GM13976 (cell line): ENCODE results near the gene APOLD1.

Experiments
- DNase-seq: peaks from one replicate; pipeline ENCODE4 v3.0.0; 2012; ENCODE audit warnings: low spot score
- CTCF ChIP-seq: IDR thresholded peaks from 2 replicates; pipeline ENCODE4 v1.5.1; 2012; ENCODE audit warnings: borderline replicate concordance, mild to moderate bottlenecking; ENCODE audit not compliant: insufficient read depth; ENCODE audit errors: extremely low read depth, missing control alignments, control extremely low read depth
- in situ Hi-C: fragments of 300-500 bp; cut with MboI; formaldehyde crosslinking; loops from one replicate; pipeline ENCODE4 v1.12.0; 2022; ENCODE audit warnings: low sequenced_read_pairs, mixed read lengths, inconsistent platforms; ENCODE audit not compliant: unreplicated experiment

APOLD1 gene

DNA sequence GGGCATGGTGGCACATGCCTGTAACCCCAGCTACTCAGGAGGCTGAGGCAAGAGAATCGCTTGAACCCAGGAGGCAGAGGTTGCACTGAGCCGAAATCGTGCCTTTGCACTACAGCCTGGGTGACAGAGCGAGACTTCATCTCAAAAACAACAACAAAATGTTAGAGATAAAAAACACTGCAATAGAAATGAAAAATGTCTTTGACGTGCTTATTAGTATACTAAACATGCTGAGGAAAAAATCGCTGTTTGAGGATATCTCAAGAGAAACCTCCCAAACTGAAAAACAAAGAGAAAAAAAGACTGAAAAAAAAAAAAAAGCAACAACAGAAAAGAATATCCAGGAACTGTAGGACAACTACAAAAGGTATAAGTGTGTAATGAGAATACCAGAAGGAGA is 15.2 kb upstream of the APOLD1 start:
- TF ChIP-seq CTCF = no peak
- in situ Hi-C loops = no loop called here
- DNase-seq = no peak

GRCh38 chr12:12774791-12775190 is 10.7 kb upstream of the APOLD1 start:
- TF ChIP-seq CTCF = no peak
- in situ Hi-C loops = loop anchor here (25.0 kb wide), 1 partner anchor 438 kb away; no protein-coding TSS in a partner anchor
- no peak for DNase-seq

GRCh38 chr12:12776261-12776660 is 9.2 kb upstream of the APOLD1 start:
- TF ChIP-seq CTCF = no peak
- in situ Hi-C loops = loop anchor here (25.0 kb wide), 1 partner anchor 436 kb away; no protein-coding TSS in a partner anchor
- no peak for DNase-seq

DNA sequence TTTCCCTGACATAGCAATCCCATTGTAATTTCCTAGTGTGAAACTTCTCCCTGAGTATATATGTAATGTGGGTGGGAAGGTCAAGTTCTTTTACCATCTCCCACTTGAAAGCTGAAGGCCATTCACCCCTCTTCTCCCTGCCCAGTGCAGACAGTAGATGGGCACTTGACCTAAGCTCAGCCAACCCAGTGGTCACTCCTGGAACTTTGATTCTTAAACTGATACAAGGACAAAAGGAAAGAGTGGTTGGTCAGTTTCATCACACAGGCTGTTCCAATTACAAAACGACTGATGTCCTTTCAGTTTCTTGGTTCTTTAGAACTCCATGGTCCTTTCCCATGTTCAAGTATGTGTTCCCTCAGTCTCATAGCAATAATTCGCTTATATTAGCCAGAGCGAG is 8.4 kb upstream of the APOLD1 start:
- no peak for DNase-seq
- no peak for TF ChIP-seq CTCF
- in situ Hi-C loops = loop anchor here (25.0 kb wide), 1 partner anchor 435 kb away; no protein-coding TSS in a partner anchor

DNA sequence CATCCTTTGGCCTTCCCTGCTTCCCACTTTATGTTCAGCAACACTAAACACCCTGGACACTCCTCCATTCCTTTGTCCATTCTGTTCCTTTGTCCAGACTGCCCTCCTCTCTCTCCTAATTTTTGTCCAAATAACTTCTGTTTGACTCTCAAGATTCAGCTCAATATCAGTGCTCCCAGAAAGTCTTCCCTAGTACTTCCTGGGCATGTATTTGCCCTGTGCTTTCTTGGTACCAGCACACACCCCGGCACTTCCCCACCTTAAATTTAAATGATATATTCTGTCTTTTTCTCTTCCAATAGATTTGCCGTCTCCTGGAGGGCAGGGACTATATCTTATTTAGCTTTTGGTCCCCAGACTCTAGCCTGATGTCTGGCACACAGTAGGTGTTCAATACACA is 6.5 kb upstream of the APOLD1 start:
- in situ Hi-C loops = loop anchor here (25.0 kb wide), 1 partner anchor 433 kb away; no protein-coding TSS in a partner anchor
- no peak for DNase-seq
- TF ChIP-seq CTCF = no peak

DNA sequence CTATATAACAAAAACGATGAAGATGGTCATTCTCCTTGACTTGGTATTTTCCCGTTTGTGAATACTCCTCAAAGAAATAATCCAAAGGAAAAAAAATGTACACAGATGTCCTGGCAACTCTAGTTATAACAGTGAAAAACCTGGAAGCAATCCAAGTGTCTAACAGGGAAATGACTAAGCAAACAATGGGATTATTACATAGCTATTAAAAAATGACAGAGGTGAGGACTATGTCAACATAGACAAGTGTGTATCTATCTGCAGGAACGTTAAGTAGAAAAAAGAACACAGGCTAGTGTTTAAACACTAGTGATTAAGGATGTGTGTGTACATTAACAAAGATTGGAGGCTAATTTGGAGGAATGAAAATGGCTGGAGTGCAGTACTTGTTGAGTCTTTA is 5.9 kb upstream of the APOLD1 start:
- DNase-seq = no peak
- TF ChIP-seq CTCF = no peak
- in situ Hi-C loops = loop anchor here (25.0 kb wide), 1 partner anchor 433 kb away; no protein-coding TSS in a partner anchor
